HG02852 (cell line): ENCODE data around the gene SMIM11.
A peak's percentile ranks its signal among the peaks of the same experiment; 100 is the strongest.
"Not testable (repeated sequence)": the region's sequence is repeated elsewhere in the genome, so short reads cannot be mapped to it uniquely, and the experiment has no call there.

Experiments
- ATAC-seq: cut with Tn5 transposase; IDR thresholded peaks from one replicate; pipeline ENCODE4 v1.9.1; 2021; ENCODE audit warnings: mild to moderate bottlenecking, moderate library complexity; ENCODE audit not compliant: unreplicated experiment

Gene SMIM11

GRCh38 chr21:34354836-34355235 lies 20.5 kb upstream of the SMIM11 start:
- ATAC-seq = no peak

- ATAC-seq = no peak
These were observed 19.7 kb upstream of the SMIM11 start for GRCh38 chr21:34355570-34355969.

GRCh38 chr21:34357889-34358288 lies 17.4 kb upstream of the SMIM11 start:
- no peak for ATAC-seq

GRCh38 chr21:34358866-34359265 lies 16.4 kb upstream of the SMIM11 start:
- no peak for ATAC-seq

- ATAC-seq = no peak
These were observed 14.6 kb upstream of the SMIM11 start for GRCh38 chr21:34360488-34361241.

GRCh38 chr21:34362136-34362444 lies 13.2 kb upstream of the SMIM11 start:
- ATAC-seq = no peak

GRCh38 chr21:34362670-34363069 lies 12.6 kb upstream of the SMIM11 start:
- no peak for ATAC-seq

- no peak for ATAC-seq
These were observed 11.6 kb upstream of the SMIM11 start, which contains the start of gene KCNE2 for GRCh38 chr21:34363733-34364132. Gene KCNE2, plus strand, starts transcription at chr21:34364006. Its CDS starts 6,473 bp downstream, at chr21:34370479.

- ATAC-seq = no peak
These were observed 10.4 kb upstream of the SMIM11 start for GRCh38 chr21:34364921-34365320.

- ATAC-seq = no peak
These were observed 9.5 kb upstream of the SMIM11 start for GRCh38 chr21:34365809-34366208.

GRCh38 chr21:34367320-34367935 lies 7.9 kb upstream of the SMIM11 start:
- ATAC-seq = no peak

GRCh38 chr21:34369741-34370140 lies 5.6 kb upstream of the SMIM11 start:
- no peak for ATAC-seq

- no peak for ATAC-seq
These were observed 3.0 kb upstream of the SMIM11 start for GRCh38 chr21:34372321-34372720.

GRCh38 chr21:34374462-34374861 lies 845 bp upstream of the SMIM11 start:
- ATAC-seq = not testable (repeated sequence)

- peak; percentile 72 for ATAC-seq
These were observed 289 bp downstream of the SMIM11 start for GRCh38 chr21:34375619-34375972.

GRCh38 chr21:34383138-34383537 lies 7.8 kb downstream of the SMIM11 start:
- not testable (repeated sequence) for ATAC-seq

- ATAC-seq = peak; percentile 93
These were observed 8.6 kb downstream of the SMIM11 start for GRCh38 chr21:34383724-34384415.

GRCh38 chr21:34400522-34400921 lies 25.2 kb downstream of the SMIM11 start:
- ATAC-seq = not testable (repeated sequence)

- not testable (repeated sequence) for ATAC-seq
These were observed 29.4 kb downstream of the SMIM11 start for GRCh38 chr21:34404742-34405141.

GRCh38 chr21:34405686-34406085 lies 30.4 kb downstream of the SMIM11 start:
- ATAC-seq = not testable (repeated sequence)

- ATAC-seq = not testable (repeated sequence)
These were observed 30.8 kb downstream of the SMIM11 start for GRCh38 chr21:34406102-34406501.

- not testable (repeated sequence) for ATAC-seq
These were observed 31.4 kb downstream of the SMIM11 start for GRCh38 chr21:34406676-34407075.
